Thoracic aorta (tissue), 2 donors: Measurements from ENCODE around the gene ZNF76. TPM values are rescaled to one million over a fixed set of nuclear protein-coding genes. Genes with fewer than 3 reads are reported as not detected.
A peak's percentile ranks its signal among the peaks of the same experiment; 100 is the strongest.

Experiments used
- ATAC-seq: fragments of 150-250 bp; one replicate; pipeline ENCODE4 v1.8.0; 2017; ENCODE audit warnings: low read depth; ENCODE audit not compliant: insufficient number of reproducible peaks, low FRiP score
- DNase-seq: peaks from one replicate; pipeline ENCODE4 v3.0.0-alpha.2; 2020; ENCODE audit warnings: low spot score
- H3K27ac ChIP-seq, 2 donors: fragments of 200-600 bp; sonication (generic); 1 replicate in 1 of 2; 2 replicates in 1 of 2; pipeline ENCODE4 v1.5.1; 2016; ENCODE audit warnings: mild to moderate bottlenecking in 2 of 2, moderate library complexity in 2 of 2
- H3K27me3 ChIP-seq: fragments of 200-600 bp; sonication (generic); replicated peaks from 2 replicates; pipeline ENCODE4 v1.6.0; 2016; ENCODE audit warnings: mild to moderate bottlenecking; ENCODE audit not compliant: insufficient read depth
- H3K36me3 ChIP-seq: fragments of 200-600 bp; sonication (generic); one replicate; pipeline ENCODE4 v1.5.1; 2016
- H3K4me1 ChIP-seq, 2 donors: fragments of 200-600 bp; sonication (generic); 1 replicate in 1 of 2; 2 replicates in 1 of 2; pipeline versions ENCODE4 v1.5.1 to v1.6.0; 2016; ENCODE audit warnings: low read depth in 2 of 2, mild to moderate bottlenecking in 1 of 2; ENCODE audit not compliant: control insufficient read depth in 1 of 2
- H3K4me3 ChIP-seq: fragments of 200-600 bp; sonication (generic); 2 replicates; pipeline ENCODE4 v1.5.1; 2016; ENCODE audit warnings: mild to moderate bottlenecking
- H3K9me3 ChIP-seq: fragments of 200-600 bp; sonication (generic); 2 replicates; pipeline ENCODE4 v1.5.1; 2016
- total RNA-seq, 2 donors: library from RNA; depleted of rRNA; stranded (reverse); fragments of >200 nt; gene quantifications; one replicate each; pipeline versions ENCODE4 v1.1.0 to v1.2.3, GENCODE V29; 2016
- TF ChIP-seq, protein P1 (sequence below): fragments of 200-600 bp; sonication (generic); IDR thresholded peaks from one replicate; pipeline ENCODE4 v1.5.1; 2019; ENCODE audit warnings: antibody characterized with exemption

Gene ZNF76
- total RNA-seq, 2 donors from 2014 or later, result 46.8 to 47.0 TPM

DNA sequence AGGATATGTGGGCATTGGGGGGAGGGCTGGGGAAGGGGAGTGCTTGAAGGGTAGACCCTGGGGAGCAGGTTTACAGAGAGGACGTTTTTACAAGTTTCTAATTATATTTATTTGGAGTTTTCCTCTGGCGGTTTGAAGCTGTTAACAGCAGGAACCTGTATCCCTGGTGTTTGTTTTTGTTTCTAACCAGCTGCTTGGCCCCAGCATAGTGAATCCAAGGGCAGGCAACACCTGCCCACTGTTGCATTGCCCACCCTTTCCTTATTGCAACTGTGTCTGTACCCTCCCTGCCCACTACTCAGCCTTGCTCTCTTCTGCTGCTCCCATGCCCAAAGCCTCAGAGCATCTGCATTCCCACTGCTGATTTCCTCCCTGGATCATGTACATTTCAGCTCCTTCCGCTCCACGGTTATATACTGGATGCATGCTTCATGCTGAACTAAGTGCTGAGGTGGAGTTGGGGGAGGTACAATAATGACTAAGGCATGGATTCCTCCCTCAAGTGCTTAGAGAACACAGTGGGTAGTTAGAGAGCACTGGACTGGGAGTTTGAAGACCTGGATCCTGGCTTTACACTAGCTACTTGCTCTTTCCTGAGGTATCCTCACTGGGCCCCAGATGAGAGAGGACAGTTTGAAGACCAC, 39.7 kb upstream of the ZNF76 start:
- H3K27me3 ChIP-seq, result no peaks in the 10 kb centered on the region
- H3K4me3 ChIP-seq, result no peak overlapping the region
- no peaks in the 10 kb centered on the region for H3K9me3 ChIP-seq
- ATAC-seq (no peak), DNase-seq (no peak)
- no peaks in the 10 kb centered on the region for H3K36me3 ChIP-seq
- TF ChIP-seq, protein P1, sequence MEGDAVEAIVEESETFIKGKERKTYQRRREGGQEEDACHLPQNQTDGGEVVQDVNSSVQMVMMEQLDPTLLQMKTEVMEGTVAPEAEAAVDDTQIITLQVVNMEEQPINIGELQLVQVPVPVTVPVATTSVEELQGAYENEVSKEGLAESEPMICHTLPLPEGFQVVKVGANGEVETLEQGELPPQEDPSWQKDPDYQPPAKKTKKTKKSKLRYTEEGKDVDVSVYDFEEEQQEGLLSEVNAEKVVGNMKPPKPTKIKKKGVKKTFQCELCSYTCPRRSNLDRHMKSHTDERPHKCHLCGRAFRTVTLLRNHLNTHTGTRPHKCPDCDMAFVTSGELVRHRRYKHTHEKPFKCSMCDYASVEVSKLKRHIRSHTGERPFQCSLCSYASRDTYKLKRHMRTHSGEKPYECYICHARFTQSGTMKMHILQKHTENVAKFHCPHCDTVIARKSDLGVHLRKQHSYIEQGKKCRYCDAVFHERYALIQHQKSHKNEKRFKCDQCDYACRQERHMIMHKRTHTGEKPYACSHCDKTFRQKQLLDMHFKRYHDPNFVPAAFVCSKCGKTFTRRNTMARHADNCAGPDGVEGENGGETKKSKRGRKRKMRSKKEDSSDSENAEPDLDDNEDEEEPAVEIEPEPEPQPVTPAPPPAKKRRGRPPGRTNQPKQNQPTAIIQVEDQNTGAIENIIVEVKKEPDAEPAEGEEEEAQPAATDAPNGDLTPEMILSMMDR, result no peak
- H3K27ac ChIP-seq, result peak overlapping the region; percentile 55 to 71
- H3K4me1 ChIP-seq, result peaks cover 17 to 83% of the 10 kb centered on the region in 2 donors

DNA sequence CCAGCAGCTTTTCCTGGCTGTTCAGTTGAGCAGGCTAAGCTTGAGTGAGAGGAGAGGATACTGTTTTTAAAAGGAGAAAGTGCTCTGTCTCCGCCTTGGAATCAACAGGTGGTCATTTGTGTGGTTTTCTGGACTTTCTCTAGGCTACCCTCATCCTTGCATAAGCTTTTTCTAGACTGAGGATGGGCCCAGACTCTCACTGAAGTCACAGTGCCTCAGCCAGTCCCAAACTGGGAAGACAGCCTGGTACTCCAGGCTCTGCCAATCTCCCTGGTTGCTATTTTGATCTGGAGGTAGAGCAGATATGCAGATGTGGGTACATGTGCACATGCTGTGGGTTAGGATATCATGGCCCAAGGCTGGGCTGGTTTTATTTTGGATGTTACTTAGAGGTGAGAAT, 38.8 kb upstream of the ZNF76 start:
- Histone ChIP-seq H3K4me1 (peaks cover 17 to 90% of the 10 kb centered on the region in 2 donors), H3K36me3 (no peaks in the 10 kb centered on the region), H3K4me3 (no peak overlapping the region), H3K27me3 (no peaks in the 10 kb centered on the region), H3K27ac (peak overlapping the region in 1 of 2 donors; percentile 6), H3K9me3 (no peaks in the 10 kb centered on the region)
- TF ChIP-seq, protein P1, result no peak
- DNase-seq (no peak), ATAC-seq (no peak)

DNA sequence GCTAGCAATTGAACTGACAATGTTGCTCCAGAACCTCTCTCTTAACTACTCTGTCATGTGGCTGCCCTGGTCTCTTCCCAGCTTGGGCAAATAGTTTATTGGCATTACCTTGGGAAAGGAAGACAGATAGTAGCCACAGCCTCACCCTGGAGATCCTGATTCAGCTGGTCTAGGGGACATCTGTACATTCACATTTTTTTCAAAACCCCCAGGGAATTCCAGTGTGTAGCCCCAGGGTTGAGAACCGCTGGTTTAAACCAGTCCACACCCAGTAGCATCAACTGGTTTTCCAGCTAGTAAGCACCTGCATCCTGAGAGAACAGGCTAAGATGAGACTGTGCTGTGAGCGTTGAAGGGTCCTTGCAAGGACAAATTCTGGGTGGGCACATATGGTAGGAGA, 36.1 kb upstream of the ZNF76 start:
- DNase-seq (no peak), ATAC-seq (no peak)
- Histone ChIP-seq H3K27ac (no peak overlapping the region), H3K36me3 (no peaks in the 10 kb centered on the region), H3K4me1 (peaks cover 12 to 79% of the 10 kb centered on the region in 2 donors), H3K4me3 (no peak overlapping the region), H3K27me3 (no peaks in the 10 kb centered on the region), H3K9me3 (no peaks in the 10 kb centered on the region)
- TF ChIP-seq, protein P1, result no peak

DNA sequence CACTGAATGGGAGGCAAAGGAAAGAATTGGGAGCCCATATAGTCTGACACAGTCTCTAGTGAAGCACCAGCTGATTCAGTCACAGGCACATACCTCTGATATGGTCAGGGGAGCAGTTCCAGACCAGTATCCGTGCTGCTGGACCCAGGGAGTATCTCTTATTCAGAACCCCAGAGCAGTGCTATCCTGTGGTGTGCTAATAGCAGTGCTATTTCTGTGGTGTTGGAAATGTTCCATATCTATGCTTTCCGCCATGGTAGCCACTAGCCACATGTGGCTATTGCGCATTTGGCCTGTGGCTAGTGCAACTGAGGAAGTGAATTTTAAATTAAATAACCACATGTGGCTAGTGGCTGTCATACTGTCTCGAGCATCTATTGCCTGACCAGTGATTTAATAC, 34.8 kb upstream of the ZNF76 start:
- TF ChIP-seq, protein P1, result no peak
- no peak overlapping the region for H3K4me3 ChIP-seq
- ATAC-seq (no peak), DNase-seq (no peak)
- H3K4me1 ChIP-seq, result peaks cover 6 to 66% of the 10 kb centered on the region in 2 donors
- H3K9me3 ChIP-seq, result no peaks in the 10 kb centered on the region
- H3K27me3 ChIP-seq, result no peaks in the 10 kb centered on the region
- H3K36me3 ChIP-seq, result no peaks in the 10 kb centered on the region
- H3K27ac ChIP-seq, result no peak overlapping the region

DNA sequence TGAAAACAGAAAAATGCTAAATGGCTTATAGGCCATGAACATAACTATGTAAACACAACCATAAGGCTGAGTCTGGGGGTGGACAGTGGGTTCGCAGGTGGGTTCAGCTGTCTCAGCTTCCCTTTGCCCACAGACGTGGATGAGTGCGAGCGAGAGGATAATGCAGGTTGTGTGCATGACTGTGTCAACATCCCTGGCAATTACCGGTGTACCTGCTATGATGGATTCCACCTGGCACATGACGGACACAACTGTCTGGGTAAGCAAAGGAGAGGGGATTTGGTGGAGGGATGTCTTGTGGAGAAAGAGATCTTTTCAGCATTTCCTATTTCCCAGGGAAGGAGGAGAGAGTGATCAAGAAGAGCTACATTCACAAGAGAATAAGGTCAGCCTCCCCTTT, 31.1 kb upstream of the ZNF76 start:
- DNase-seq, result no peak
- Histone ChIP-seq H3K4me1 (peaks cover 11 to 59% of the 10 kb centered on the region in 2 donors), H3K27ac (no peak overlapping the region), H3K36me3 (peaks cover 9% of the 10 kb centered on the region), H3K4me3 (no peak overlapping the region), H3K27me3 (no peaks in the 10 kb centered on the region), H3K9me3 (no peaks in the 10 kb centered on the region)
- TF ChIP-seq, protein P1, result no peak
- ATAC-seq, result no peak
